Endothelial cell of umbilical vein (primary cell): ENCODE results near the gene RAD51C. TPM values are rescaled to one million over a fixed set of nuclear protein-coding genes. Genes with fewer than 3 reads are reported as not detected.
"Not testable (repeated sequence)": the region's sequence is repeated elsewhere in the genome, so short reads cannot be mapped to it uniquely, and the experiment has no call there.

Experiments
- BruUV-seq: library from RNA; stranded (reverse); fragments of 400-500 nt; replicated peaks from 2 replicates; lab custom pipeline; 2021; lab: Mats Ljungman, UMichigan
- CTCF ChIA-PET: fragments of 300-600, 350-600 bp; sonication (Branson Sonifier 250); formaldehyde crosslinking; loops from one replicate; lab custom pipeline; 2021; ENCODE audit warnings: antibody characterized with exemption, inconsistent platforms; lab: Charles Lee
- POLR2A ChIA-PET: fragments of 300-600, 350-600 bp; sonication (Branson Sonifier 250); formaldehyde crosslinking; loops from one replicate; lab custom pipeline; 2021; ENCODE audit warnings: antibody characterized with exemption, inconsistent platforms; lab: Charles Lee
- DNase-seq: peaks from one replicate; pipeline ENCODE4 v3.0.0-alpha.2; 2011; ENCODE audit warnings: low read depth, low spot score
- FAIRE-seq: peaks from 2 replicates; lab custom pipeline; 2011; peaks lifted over from hg19 to GRCh38; lab: Jason Lieb, UNC
- H2AFZ ChIP-seq: 2 replicates; pipeline ENCODE4 v1.6.0; 2012; ENCODE audit warnings: low read depth, low read length, control low read depth, inconsistent platforms
- H3K27ac ChIP-seq: 2 replicates; pipeline ENCODE4 v1.5.1; 2011; ENCODE audit warnings: low read depth, mild to moderate bottlenecking, control low read depth, low read length, moderate library complexity; ENCODE audit not compliant: insufficient read depth
- H3K27me3 ChIP-seq, 2 experiments: 2 replicates each; pipeline versions ENCODE4 v1.6.0 to v1.6.1; 2011; ENCODE audit warnings: low read length in 2 of 2, mixed read lengths in 1 of 2; ENCODE audit not compliant: control insufficient read depth in 2 of 2, insufficient read depth in 2 of 2
- H3K36me3 ChIP-seq, 2 experiments: 2 replicates in 1 of 2; 3 replicates in 1 of 2; pipeline ENCODE4 v1.5.1; 2011; ENCODE audit warnings: low read length in 2 of 2, mild to moderate bottlenecking in 1 of 2, moderate library complexity in 1 of 2; ENCODE audit not compliant: control insufficient read depth in 2 of 2, insufficient read depth in 2 of 2; ENCODE audit errors: extremely low read depth in 1 of 2
- H3K4me1 ChIP-seq: 3 replicates; pipeline ENCODE4 v1.5.1; 2011; ENCODE audit warnings: mild to moderate bottlenecking, low read length; ENCODE audit not compliant: control insufficient read depth, insufficient read depth; ENCODE audit errors: extremely low read depth
- H3K4me2 ChIP-seq: 2 replicates; pipeline ENCODE4 v1.6.1; 2011; ENCODE audit warnings: low read length, control low read depth, mixed read lengths; ENCODE audit not compliant: insufficient read depth
- H3K4me3 ChIP-seq, 3 experiments: fragments of 200-600 bp in 1 of 3; sonication (generic), shearing (Covaris generic) in 1 of 3; replicated peaks in 1 of 3; 2 replicates each; pipeline ENCODE4 v1.5.1; 2011 to 2016; ENCODE audit warnings: control low read depth in 3 of 3, low read length in 3 of 3, mild to moderate bottlenecking in 2 of 3, inconsistent platforms in 1 of 3, low read depth in 1 of 3, moderate library complexity in 1 of 3; ENCODE audit not compliant: insufficient read depth in 1 of 3
- H3K79me2 ChIP-seq: 2 replicates; pipeline ENCODE4 v1.6.0; 2012; ENCODE audit warnings: low read length, inconsistent platforms; ENCODE audit not compliant: control insufficient read depth, insufficient read depth
- H3K9ac ChIP-seq: replicated peaks from 2 replicates; pipeline ENCODE3; 2011; ENCODE audit warnings: low read length, control low read depth; ENCODE audit not compliant: insufficient read depth; ENCODE audit errors: extremely low read depth
- H3K9me1 ChIP-seq: replicated peaks from 3 replicates; pipeline ENCODE4 v1.6.0; 2011; ENCODE audit warnings: mild to moderate bottlenecking, low read length; ENCODE audit not compliant: control insufficient read depth, insufficient read depth; ENCODE audit errors: extremely low read depth
- H3K9me3 ChIP-seq: replicated peaks from 2 replicates; pipeline ENCODE4 v1.5.1; 2012; ENCODE audit warnings: low read length, inconsistent platforms; ENCODE audit not compliant: control insufficient read depth, insufficient read depth
- H4K20me1 ChIP-seq: replicated peaks from 2 replicates; pipeline ENCODE3; 2011; ENCODE audit warnings: mild to moderate bottlenecking, low read length; ENCODE audit not compliant: control insufficient read depth, insufficient read depth; ENCODE audit errors: extremely low read depth
- EZH2 ChIP-seq: IDR thresholded peaks from 2 replicates; pipeline ENCODE4 v1.6.1; 2012; ENCODE audit warnings: borderline replicate concordance, low read depth, mild to moderate bottlenecking, moderate library complexity, low read length, inconsistent platforms; ENCODE audit not compliant: severe bottlenecking
- POLR2AphosphoS5 ChIP-seq: IDR thresholded peaks from 2 replicates; pipeline ENCODE4 v1.6.1; 2012; ENCODE audit warnings: low read depth, mild to moderate bottlenecking, control low read depth, low read length, moderate library complexity; ENCODE audit not compliant: insufficient read depth
- dilution Hi-C: fragments of 300-500 bp; cut with MboI; formaldehyde crosslinking; loops from one replicate; pipeline ENCODE4 v1.15.0; 2019; ENCODE audit warnings: low sequenced_read_pairs; ENCODE audit not compliant: extremely low pct_ligation_motif_present
- intact Hi-C: fragments of 100-400 bp; cut with micrococcal nuclease; formaldehyde crosslinking; loops from one replicate; pipeline ENCODE4 v1.10.0; 2022
- polyA plus RNA-seq, 4 experiments: library from polyadenylated mRNA; depleted of rRNA in 3 of 4; stranded (reverse) in 3 of 4; unstranded in 1 of 4; fragments of >200 nt; gene quantifications; 2 replicates each; pipeline versions ENCODE4 v1.2.1 to v1.2.3, GENCODE V29; 2011 to 2012; ENCODE audit warnings: missing spikeins in 1 of 4
- total RNA-seq: library from RNA; stranded (reverse); gene quantifications from 2 replicates; pipeline ENCODE4 v1.2.3, GENCODE V29; 2021
- TF ChIP-seq, protein P1 (sequence below): IDR thresholded peaks from 2 replicates; pipeline ENCODE4 v1.6.1; 2011; ENCODE audit not compliant: insufficient read depth, insufficient read length

Gene RAD51C
- total and polyA plus RNA-seq, 2 donors (not counting 3 experiments of a cell fraction or from before 2014, with no cell fraction given) = 24.8 to 38.9 TPM

DNA sequence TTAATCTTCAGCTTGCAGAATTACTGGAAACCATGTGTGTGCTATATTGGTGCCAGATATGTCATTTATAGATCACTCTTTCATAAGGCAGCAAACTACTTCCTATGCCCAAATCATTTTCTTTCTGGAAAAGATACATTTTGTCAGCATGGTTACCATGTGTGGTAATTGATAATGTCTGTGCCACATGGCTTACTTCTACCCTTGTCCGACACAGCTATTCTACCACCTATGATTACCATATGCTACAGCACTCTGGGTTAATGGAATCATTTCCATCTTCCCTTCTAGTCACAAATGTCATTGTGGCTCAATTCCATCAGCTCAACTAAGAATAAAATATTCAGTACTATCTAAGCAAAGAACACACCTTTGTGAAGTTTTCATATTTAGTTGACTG is 55.3 kb downstream of the RAD51C start:
- no TSS peak for BruUV-seq
- Histone ChIP-seq H3K79me2 (no peaks in the 10 kb centered on the region), H2AFZ (no peak overlapping the region), H3K4me1 (no peaks in the 10 kb centered on the region), H3K9ac (no peak overlapping the region), H3K4me2 (no peak overlapping the region), H3K27ac (no peak overlapping the region), H3K36me3 (no peaks in the 10 kb centered on the region), H3K4me3 (no peak overlapping the region), H4K20me1 (no peaks in the 10 kb centered on the region), H3K27me3 (peaks cover 0 to 2% of the 10 kb centered on the region in 2 experiments), H3K9me3 (no peaks in the 10 kb centered on the region), H3K9me1 (no peaks in the 10 kb centered on the region)
- DNase-seq (no peak), FAIRE-seq (no peak)
- CTCF ChIA-PET = interaction anchor here (1.0 to 1.1 kb wide), 2 partner anchors 10 to 116 kb away, joined by 3 read pairs; no protein-coding TSS in a partner anchor
- intact Hi-C loops = no loop called here
- POLR2A ChIA-PET = no interaction called here
- TF ChIP-seq POLR2AphosphoS5 (no peak), EZH2 (no peak)
- TF ChIP-seq, protein P1, sequence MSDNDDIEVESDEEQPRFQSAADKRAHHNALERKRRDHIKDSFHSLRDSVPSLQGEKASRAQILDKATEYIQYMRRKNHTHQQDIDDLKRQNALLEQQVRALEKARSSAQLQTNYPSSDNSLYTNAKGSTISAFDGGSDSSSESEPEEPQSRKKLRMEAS = no peak
- dilution Hi-C loops = no loop called here

DNA sequence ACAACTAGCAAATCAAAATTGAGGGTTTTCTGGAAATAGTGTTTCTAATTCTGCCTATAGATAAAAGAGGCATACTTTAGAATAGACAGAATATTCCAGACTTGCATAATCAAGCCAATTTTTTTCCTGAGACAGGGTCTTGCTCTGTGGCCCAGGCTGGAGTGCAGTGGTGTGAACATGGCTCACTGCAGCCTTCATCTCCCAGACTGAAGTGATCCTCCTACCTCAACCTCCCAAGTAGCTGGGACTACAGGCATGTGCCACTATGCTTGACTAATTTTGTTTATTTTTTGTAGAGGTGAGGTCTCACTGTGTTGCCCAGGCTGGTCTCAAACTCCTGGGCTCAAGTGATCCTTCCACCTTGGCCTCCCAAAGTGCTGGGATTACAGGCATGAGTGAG is 57.2 kb downstream of the RAD51C start:
- intact Hi-C loops, H3K27ac ChIP-seq, H3K9ac ChIP-seq, H2AFZ ChIP-seq, H3K79me2 ChIP-seq, H4K20me1 ChIP-seq, dilution Hi-C loops, H3K4me1 ChIP-seq, H3K36me3 ChIP-seq, H3K9me1 ChIP-seq, BruUV-seq, DNase-seq, H3K27me3 ChIP-seq, POLR2A ChIA-PET, H3K4me3 ChIP-seq, H3K4me2 ChIP-seq, FAIRE-seq, H3K9me3 ChIP-seq: not testable (repeated sequence)
- CTCF ChIA-PET = interaction anchor here (1.0 to 1.6 kb wide), 2 partner anchors 39 to 65 kb away, joined by 3 to 4 read pairs; no protein-coding TSS in a partner anchor
